Stimulated activated CD4-positive, alpha-beta T cell treated with anti-CD3 and anti-CD28 coated beads, Interleukin-15, amount 100 ng/mL, for 1 hour (primary cell): Measurements from ENCODE around the gene STOML1.

ENCODE experiments used
- DNase-seq, 2 donors: peaks; one replicate each; pipeline ENCODE4 v3.0.0-alpha.2; 2020; ENCODE audit warnings: low read depth in 1 of 2, low spot score in 1 of 2

The STOML1 gene

GRCh38 chr15:73932381-73933191 lies 59.5 kb downstream of the STOML1 start:
- DNase-seq = no peak

- DNase-seq = no peak
Measured at GRCh38 chr15:73931441-73931840, 60.7 kb downstream of the STOML1 start.

DNA sequence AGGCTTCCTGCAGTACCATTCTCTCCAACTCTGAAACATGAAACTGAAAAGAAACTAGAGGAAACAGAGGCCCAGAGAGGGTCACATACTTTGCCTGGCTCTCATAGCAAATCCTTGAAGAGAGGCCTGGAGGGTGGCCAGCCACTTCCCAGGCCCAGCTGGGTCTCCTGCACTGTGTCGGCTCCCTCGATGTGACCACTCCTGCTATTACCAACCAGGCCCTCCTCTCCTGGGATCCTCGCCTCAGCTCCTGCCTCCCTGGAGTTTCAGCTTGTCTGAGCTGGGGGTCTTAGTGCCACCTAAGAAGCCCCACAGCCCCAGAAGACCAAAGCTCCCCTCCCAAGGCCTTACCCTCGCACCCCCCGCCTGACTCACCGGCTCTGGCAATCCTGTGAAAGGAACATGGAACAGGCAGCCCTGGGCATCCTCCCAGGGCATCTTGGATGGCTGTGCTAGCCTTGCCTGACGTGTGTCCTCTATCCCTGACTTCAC lies 61.3 kb downstream of the STOML1 start:
- DNase-seq = no peak

GRCh38 chr15:73930371-73930770 lies 61.7 kb downstream of the STOML1 start:
- no peak for DNase-seq

DNA sequence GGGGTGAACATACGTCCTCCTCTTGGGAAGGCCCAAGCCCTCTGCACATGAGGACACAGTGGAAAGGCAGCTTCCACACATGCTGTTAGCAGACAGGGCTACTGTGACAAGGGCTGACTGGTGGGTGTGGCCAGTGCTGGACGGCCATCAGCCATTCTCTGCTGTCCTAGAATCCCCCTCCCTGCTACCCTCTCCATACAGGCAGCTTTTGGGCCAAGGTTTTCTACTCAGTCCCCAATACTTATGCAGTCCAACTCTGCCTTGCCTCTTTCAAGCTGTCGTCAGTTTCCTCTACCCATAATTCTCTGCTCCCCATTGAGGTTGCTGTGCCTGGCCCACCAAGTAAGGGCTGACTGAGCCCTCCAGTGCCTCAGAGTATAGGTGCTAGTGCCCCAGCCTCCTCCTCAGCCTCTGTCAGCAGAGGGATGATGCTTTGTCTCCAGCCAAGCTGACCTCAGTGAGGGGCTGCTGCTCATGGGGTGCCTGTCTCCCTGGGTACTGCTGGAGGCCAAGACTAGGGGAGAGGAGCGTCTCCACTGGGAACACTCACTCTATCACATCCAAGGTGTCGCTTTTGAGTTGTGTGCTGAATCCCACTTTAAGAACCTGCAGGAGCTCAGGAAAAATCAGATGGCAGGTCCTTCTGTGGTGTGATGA lies 63.0 kb downstream of the STOML1 start:
- no peak for DNase-seq
